ACC112 (cell line): ENCODE data around the gene CERS6.
A peak's percentile ranks its signal among the peaks of the same experiment; 100 is the strongest.

Experiments
- H2AFZ ChIP-seq: fragments of 200-600 bp; sonication (generic); one replicate; pipeline ENCODE4 v1.6.0; 2017; ENCODE audit warnings: antibody characterized with exemption, low read length; ENCODE audit not compliant: unreplicated experiment
- H3K27ac ChIP-seq: fragments of 200-600 bp; sonication (generic); 2 replicates; pipeline ENCODE4 v1.5.1; 2014; ENCODE audit warnings: low read depth, mild to moderate bottlenecking, antibody characterized with exemption, low read length, moderate library complexity
- H3K27me3 ChIP-seq: fragments of 200-600 bp; sonication (generic); 2 replicates; pipeline ENCODE4 v1.6.1; 2014; ENCODE audit warnings: mild to moderate bottlenecking, antibody characterized with exemption, low read length, moderate library complexity, mixed read lengths; ENCODE audit not compliant: insufficient read depth
- H3K36me3 ChIP-seq: fragments of 200-600 bp; sonication (generic); 2 replicates; pipeline ENCODE4 v1.6.1; 2016; ENCODE audit warnings: mild to moderate bottlenecking, antibody characterized with exemption, low read length, moderate library complexity, mixed read lengths; ENCODE audit not compliant: insufficient read depth
- H3K4me1 ChIP-seq: fragments of 200-600 bp; sonication (generic); one replicate; pipeline ENCODE4 v1.6.1; 2016; ENCODE audit warnings: low read length, mixed read lengths; ENCODE audit not compliant: insufficient read depth, unreplicated experiment, control insufficient read depth
- H3K4me3 ChIP-seq: fragments of 200-600 bp; sonication (generic); 2 replicates; pipeline ENCODE4 v1.5.1; 2014; ENCODE audit warnings: mild to moderate bottlenecking, low read depth, low read length
- H3K79me2 ChIP-seq: fragments of 200-600 bp; sonication (generic); one replicate; pipeline ENCODE4 v1.6.0; 2016; ENCODE audit warnings: low read length; ENCODE audit not compliant: control insufficient read depth, unreplicated experiment, insufficient read depth

CERS6 gene

GRCh38 chr2:168601741-168602140, 145.7 kb downstream of the CERS6 start:
- Histone ChIP-seq H3K36me3 (no peaks in the 10 kb centered on the region), H3K79me2 (peaks cover 3% of the 10 kb centered on the region), H3K27ac (no peak overlapping the region), H3K27me3 (no peaks in the 10 kb centered on the region), H2AFZ (no peak overlapping the region), H3K4me3 (no peak overlapping the region), H3K4me1 (no peaks in the 10 kb centered on the region)

GRCh38 chr2:168602379-168602778, 146.3 kb downstream of the CERS6 start:
- H3K4me1 ChIP-seq, result no peaks in the 10 kb centered on the region
- H2AFZ ChIP-seq, result no peak overlapping the region
- H3K79me2 ChIP-seq, result peaks cover 3% of the 10 kb centered on the region
- H3K27me3 ChIP-seq, result no peaks in the 10 kb centered on the region
- H3K4me3 ChIP-seq, result no peak overlapping the region
- H3K27ac ChIP-seq, result no peak overlapping the region
- H3K36me3 ChIP-seq, result no peaks in the 10 kb centered on the region

- Histone ChIP-seq H3K79me2 (peaks cover 3% of the 10 kb centered on the region), H3K4me3 (no peak overlapping the region), H3K4me1 (no peaks in the 10 kb centered on the region), H3K27ac (no peak overlapping the region), H3K27me3 (no peaks in the 10 kb centered on the region), H3K36me3 (no peaks in the 10 kb centered on the region), H2AFZ (no peak overlapping the region)
Observed at GRCh38 chr2:168602846-168603401, 146.9 kb downstream of the CERS6 start.

DNA sequence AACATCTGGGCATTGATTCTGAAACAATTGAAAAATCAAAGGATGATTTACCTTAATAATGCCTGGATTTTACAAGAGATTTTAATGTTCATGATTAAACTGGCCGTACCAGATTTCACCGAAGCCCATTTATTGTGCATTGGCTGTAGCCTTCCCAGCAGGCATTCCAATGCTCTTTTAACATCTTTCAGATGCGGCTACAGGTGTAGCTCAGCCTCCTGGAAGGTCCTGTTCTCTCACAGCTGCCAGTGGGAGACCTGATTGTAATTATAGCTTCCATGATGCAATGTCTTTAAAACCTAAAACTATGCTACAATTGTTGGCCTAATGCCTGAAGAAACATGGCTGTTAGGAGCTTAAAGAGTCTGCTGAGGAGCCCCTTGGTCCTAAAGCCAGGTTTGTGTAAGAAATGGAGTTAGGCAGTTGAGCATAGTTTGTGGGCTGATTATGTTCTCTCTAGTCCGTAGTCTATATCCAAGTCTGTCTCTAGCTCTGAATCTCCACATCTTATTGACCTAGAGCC, 147.4 kb downstream of the CERS6 start:
- Histone ChIP-seq H3K27me3 (no peaks in the 10 kb centered on the region), H3K79me2 (peaks cover 3% of the 10 kb centered on the region), H3K4me3 (no peak overlapping the region), H2AFZ (no peak overlapping the region), H3K27ac (no peak overlapping the region), H3K4me1 (peaks cover 1% of the 10 kb centered on the region), H3K36me3 (no peaks in the 10 kb centered on the region)

DNA sequence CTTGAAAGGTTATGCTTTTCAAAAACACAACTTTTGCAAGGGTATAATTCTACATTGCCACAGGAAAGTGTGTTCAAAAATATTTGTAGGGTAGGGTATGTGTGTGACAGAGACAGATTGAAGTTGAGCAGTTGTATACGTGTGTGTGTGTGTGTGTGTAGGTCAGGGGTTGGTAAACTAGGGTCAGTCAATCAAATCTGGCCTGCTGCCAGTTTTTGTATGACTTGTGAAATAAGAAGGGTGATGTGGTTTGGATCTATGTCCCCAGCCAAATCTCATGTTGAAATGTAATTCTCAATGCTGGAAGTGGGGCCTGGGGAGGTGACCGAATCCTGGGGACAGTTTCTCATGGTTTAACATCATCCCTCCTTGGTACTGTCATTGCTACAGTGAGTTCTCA, 148.2 kb downstream of the CERS6 start:
- Histone ChIP-seq H2AFZ (no peak overlapping the region), H3K4me3 (no peak overlapping the region), H3K27ac (no peak overlapping the region)

DNA sequence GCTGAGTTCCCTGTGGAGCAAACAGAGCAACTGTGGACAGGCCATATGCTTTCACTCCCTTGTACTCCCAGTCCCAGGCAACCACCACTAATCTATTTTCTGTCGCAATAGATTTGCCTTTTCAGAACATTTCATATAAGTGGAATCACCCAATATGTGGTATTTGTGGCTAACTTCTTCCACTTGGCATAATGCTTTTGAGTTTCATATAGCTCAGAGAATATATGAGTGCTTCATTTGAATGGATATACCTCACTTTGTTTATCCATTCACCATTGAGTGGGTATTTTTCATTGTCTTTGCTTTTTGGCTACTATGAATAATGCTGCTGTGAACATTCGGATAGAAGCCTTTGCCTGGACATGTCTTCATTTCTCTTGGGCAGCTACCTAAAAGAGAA, 151.9 kb downstream of the CERS6 start:
- no peaks in the 10 kb centered on the region for H3K36me3 ChIP-seq
- peaks cover 3% of the 10 kb centered on the region for H3K79me2 ChIP-seq
- H2AFZ ChIP-seq, result no peak overlapping the region
- H3K4me1 ChIP-seq, result peaks cover 6% of the 10 kb centered on the region
- H3K4me3 ChIP-seq, result no peak overlapping the region
- no peaks in the 10 kb centered on the region for H3K27me3 ChIP-seq
- H3K27ac ChIP-seq, result 0 out of 2 replicates have a peak overlapping the region, but pooled peaks have one; percentile 5

More for the DNA sequence above, 148.2 kb downstream of the CERS6 start:
- Histone ChIP-seq H3K79me2 (peaks cover 3% of the 10 kb centered on the region), H3K27me3 (no peaks in the 10 kb centered on the region), H3K36me3 (no peaks in the 10 kb centered on the region), H3K4me1 (peaks cover 6% of the 10 kb centered on the region)

DNA sequence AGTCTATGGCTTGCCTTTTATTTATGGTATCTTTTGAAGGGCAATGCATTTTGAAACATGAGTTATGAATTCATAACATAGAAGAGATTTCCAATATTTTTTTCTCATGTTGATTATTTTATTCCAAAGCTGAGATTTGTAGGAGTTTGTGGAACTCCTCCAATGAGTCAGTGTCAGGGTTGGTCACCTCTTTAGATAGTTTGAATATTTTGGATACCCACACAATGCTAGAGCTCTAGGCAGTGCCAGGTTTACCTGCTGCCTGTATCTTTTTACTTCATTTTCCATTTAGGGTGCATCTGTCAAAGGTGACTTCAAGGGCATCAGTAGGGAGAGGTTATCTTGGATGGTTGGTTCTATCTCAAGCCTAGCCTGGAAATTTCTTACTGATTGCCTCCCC, 152.7 kb downstream of the CERS6 start:
- Histone ChIP-seq H3K4me1 (peaks cover 6% of the 10 kb centered on the region), H3K27me3 (no peaks in the 10 kb centered on the region), H3K79me2 (no peaks in the 10 kb centered on the region), H3K36me3 (peaks cover 5% of the 10 kb centered on the region; the same call in 1 of the 2 replicates), H2AFZ (no peak overlapping the region), H3K4me3 (no peak overlapping the region), H3K27ac (no peak overlapping the region)

GRCh38 chr2:168611091-168611490, 155.0 kb downstream of the CERS6 start:
- Histone ChIP-seq H3K27ac (no peak overlapping the region), H3K4me1 (peaks cover 6% of the 10 kb centered on the region), H2AFZ (no peak overlapping the region), H3K27me3 (no peaks in the 10 kb centered on the region), H3K36me3 (peaks cover 6% of the 10 kb centered on the region; the same call in 1 of the 2 replicates), H3K79me2 (no peaks in the 10 kb centered on the region), H3K4me3 (no peak overlapping the region)

- peaks cover 6% of the 10 kb centered on the region; the same call in 1 of the 2 replicates for H3K36me3 ChIP-seq
- no peak overlapping the region for H2AFZ ChIP-seq
Observed at GRCh38 chr2:168611896-168612650, 156.0 kb downstream of the CERS6 start.

DNA sequence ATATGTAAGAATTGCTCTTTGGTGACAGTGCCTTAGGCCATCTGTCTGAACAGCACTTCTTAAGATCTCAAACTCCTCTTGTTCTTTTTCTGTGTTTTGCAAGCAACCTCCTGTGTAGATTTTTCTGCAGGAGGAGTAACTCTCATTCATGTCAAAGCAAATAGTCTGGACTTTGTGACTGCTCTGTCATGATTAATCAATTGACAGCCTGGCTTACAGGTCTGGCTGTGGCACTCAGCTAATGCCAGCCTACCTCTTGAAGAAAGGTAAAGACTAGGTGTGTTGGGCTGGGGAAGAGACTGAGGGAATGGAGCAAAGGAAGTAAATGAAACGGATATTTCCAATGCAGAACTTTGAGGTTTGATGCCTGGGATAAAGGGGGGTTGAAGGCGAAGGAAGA, 156.6 kb downstream of the CERS6 start:
- H3K4me1 ChIP-seq, result peaks cover 6% of the 10 kb centered on the region
- H3K79me2 ChIP-seq, result no peaks in the 10 kb centered on the region
- no peak overlapping the region for H3K27ac ChIP-seq
- H3K4me3 ChIP-seq, result no peak overlapping the region
- no peaks in the 10 kb centered on the region for H3K27me3 ChIP-seq
- H2AFZ ChIP-seq, result no peak overlapping the region
- peaks cover 6% of the 10 kb centered on the region; the same call in 1 of the 2 replicates for H3K36me3 ChIP-seq

More at GRCh38 chr2:168611896-168612650, 156.0 kb downstream of the CERS6 start:
- H3K4me1 ChIP-seq, result peaks cover 6% of the 10 kb centered on the region
- H3K79me2 ChIP-seq, result no peaks in the 10 kb centered on the region
- H3K27me3 ChIP-seq, result no peaks in the 10 kb centered on the region
- no peak overlapping the region for H3K4me3 ChIP-seq
- H3K27ac ChIP-seq, result no peak overlapping the region

GRCh38 chr2:168613551-168613950, 157.5 kb downstream of the CERS6 start:
- H3K27ac ChIP-seq, result no peak overlapping the region
- no peak overlapping the region for H3K4me3 ChIP-seq
- H3K79me2 ChIP-seq, result no peaks in the 10 kb centered on the region
- peaks cover 6% of the 10 kb centered on the region; the same call in 1 of the 2 replicates for H3K36me3 ChIP-seq
- H3K27me3 ChIP-seq, result no peaks in the 10 kb centered on the region
- no peak overlapping the region for H2AFZ ChIP-seq
- H3K4me1 ChIP-seq, result peaks cover 5% of the 10 kb centered on the region
